Bronchial epithelial cell (primary cell): Measurements from ENCODE around the gene ACSL5. TPM values are rescaled to one million over a fixed set of nuclear protein-coding genes. Genes with fewer than 3 reads are reported as not detected.

ENCODE experiments used
- DNase-seq: peaks from one replicate; pipeline ENCODE4 v3.0.0-alpha.2; 2010; ENCODE audit warnings: low read depth
- FAIRE-seq: peaks from 2 replicates; lab custom pipeline; 2011; peaks lifted over from hg19 to GRCh38; lab: Jason Lieb, UNC
- H3K27me3 ChIP-seq: 2 replicates; pipeline ENCODE4 v1.5.1; 2011; ENCODE audit warnings: low read length; ENCODE audit not compliant: control insufficient read depth, insufficient read depth
- H3K36me3 ChIP-seq: 2 replicates; pipeline ENCODE4 v1.5.1; 2011; ENCODE audit warnings: low read length; ENCODE audit not compliant: control insufficient read depth, insufficient read depth
- H3K4me3 ChIP-seq: 2 replicates; pipeline ENCODE4 v1.5.1; 2011; ENCODE audit warnings: mild to moderate bottlenecking, low read depth, low read length, control low read depth
- CTCF ChIP-seq: IDR thresholded peaks from 2 replicates; pipeline ENCODE4 v1.5.1; 2011; ENCODE audit warnings: mild to moderate bottlenecking, moderate library complexity, low read length, control low read depth, inconsistent platforms; ENCODE audit not compliant: insufficient read depth, severe bottlenecking
- total RNA-seq: library from RNA; depleted of rRNA; stranded (reverse); fragments of >200 nt; gene quantifications from 2 replicates; pipeline ENCODE4 v1.2.1, GENCODE V29; 2014

ACSL5 gene
- total RNA-seq, 1 donor from 2014 or later = under 0.01 TPM

GRCh38 chr10:112389271-112389822, 15.4 kb downstream of the ACSL5 start:
- Histone ChIP-seq H3K27me3 (no peaks in the 10 kb centered on the region), H3K36me3 (no peaks in the 10 kb centered on the region), H3K4me3 (no peak overlapping the region)
- no peak for FAIRE-seq
- TF ChIP-seq CTCF = no peak
- DNase-seq = peak; percentile 90

GRCh38 chr10:112390125-112390703, 16.3 kb downstream of the ACSL5 start:
- no peak overlapping the region for H3K4me3 ChIP-seq
- FAIRE-seq = no peak
- no peak for DNase-seq
- no peak for TF ChIP-seq CTCF
- H3K27me3 ChIP-seq = no peaks in the 10 kb centered on the region
- H3K36me3 ChIP-seq = no peaks in the 10 kb centered on the region

GRCh38 chr10:112393341-112393740, 19.4 kb downstream of the ACSL5 start:
- TF ChIP-seq CTCF = no peak
- FAIRE-seq (no peak), DNase-seq (no peak)
- Histone ChIP-seq H3K4me3 (no peak overlapping the region), H3K36me3 (no peaks in the 10 kb centered on the region), H3K27me3 (no peaks in the 10 kb centered on the region)

- no peak for TF ChIP-seq CTCF
- Histone ChIP-seq H3K27me3 (no peaks in the 10 kb centered on the region), H3K4me3 (no peak overlapping the region), H3K36me3 (no peaks in the 10 kb centered on the region)
- FAIRE-seq = no peak
- DNase-seq = no peak
These were observed 19.9 kb downstream of the ACSL5 start for GRCh38 chr10:112393827-112394226.

- DNase-seq = no peak
- no peak for FAIRE-seq
- H3K27me3 ChIP-seq = no peaks in the 10 kb centered on the region
- no peak overlapping the region for H3K4me3 ChIP-seq
- no peak for TF ChIP-seq CTCF
- H3K36me3 ChIP-seq = no peaks in the 10 kb centered on the region
These were observed 20.6 kb downstream of the ACSL5 start for GRCh38 chr10:112394475-112394875.
